H9 (cell line): ENCODE results near the gene CLRN3. TPM values are rescaled to one million over a fixed set of nuclear protein-coding genes. Genes with fewer than 3 reads are reported as not detected.

Experiments
- DNase-seq: peaks from one replicate; pipeline ENCODE4 v3.0.0-alpha.2; 2017
- H2AFZ ChIP-seq: one replicate; pipeline ENCODE4 v1.6.1; 2013; ENCODE audit warnings: mild to moderate bottlenecking, low read length, control low read depth, moderate library complexity
- H2AK5ac ChIP-seq: 2 replicates; pipeline ENCODE4 v1.6.1; 2013; ENCODE audit warnings: low read length, control low read depth, mixed read lengths; ENCODE audit not compliant: insufficient read length
- H2BK120ac ChIP-seq: one replicate; pipeline ENCODE4 v1.6.1; 2013; ENCODE audit warnings: low read depth, mild to moderate bottlenecking, low read length, control low read depth, inconsistent platforms; ENCODE audit not compliant: poor library complexity, severe bottlenecking
- H2BK12ac ChIP-seq: 2 replicates; pipeline ENCODE4 v1.6.1; 2013; ENCODE audit warnings: low read length, control low read depth, mixed read lengths, low read depth; ENCODE audit not compliant: insufficient read length
- H2BK15ac ChIP-seq: 2 replicates; pipeline ENCODE4 v1.6.1; 2013; ENCODE audit warnings: low read depth, low read length, control low read depth
- H2BK20ac ChIP-seq: one replicate; pipeline ENCODE4 v1.6.1; 2013; ENCODE audit warnings: low read depth, mild to moderate bottlenecking, low read length, control low read depth, inconsistent platforms; ENCODE audit not compliant: poor library complexity, severe bottlenecking
- H2BK5ac ChIP-seq: 2 replicates; pipeline ENCODE4 v1.6.1; 2013; ENCODE audit warnings: low read length, control low read depth, mixed read lengths; ENCODE audit not compliant: insufficient read length
- H3K14ac ChIP-seq: 2 replicates; pipeline ENCODE4 v1.6.1; 2013; ENCODE audit warnings: low read length, control low read depth; ENCODE audit not compliant: insufficient read depth
- H3K18ac ChIP-seq: 2 replicates; pipeline ENCODE4 v1.6.1; 2013; ENCODE audit warnings: low read depth, mild to moderate bottlenecking, mixed read lengths, low read length, control low read depth; ENCODE audit not compliant: insufficient read length
- H3K23ac ChIP-seq: 2 replicates; pipeline ENCODE4 v1.6.1; 2013; ENCODE audit warnings: low read length, control low read depth, mixed read lengths, low read depth; ENCODE audit not compliant: insufficient read length
- H3K23me2 ChIP-seq: 2 replicates; pipeline ENCODE4 v1.6.1; 2013; ENCODE audit warnings: low read depth, mild to moderate bottlenecking, mixed read lengths, low read length, control low read depth; ENCODE audit not compliant: insufficient read length, poor library complexity, severe bottlenecking
- H3K27ac ChIP-seq: 2 replicates; pipeline ENCODE4 v1.5.1; 2013; ENCODE audit warnings: low read length, control low read depth, mixed read lengths, low read depth; ENCODE audit not compliant: insufficient read length
- H3K27me3 ChIP-seq: 2 replicates; pipeline ENCODE4 v1.6.1; 2013; ENCODE audit warnings: low read length, control low read depth, inconsistent platforms; ENCODE audit not compliant: insufficient read depth
- H3K4ac ChIP-seq: 2 replicates; pipeline ENCODE4 v1.6.1; 2013; ENCODE audit warnings: low read depth, mild to moderate bottlenecking, control low read depth, inconsistent platforms, low read length, moderate library complexity
- H3K4me1 ChIP-seq: 2 replicates; pipeline ENCODE4 v1.6.1; 2013; ENCODE audit warnings: low read length, control low read depth, inconsistent platforms; ENCODE audit not compliant: insufficient read depth
- H3K4me2 ChIP-seq: 2 replicates; pipeline ENCODE4 v1.6.1; 2013; ENCODE audit warnings: low read length, control low read depth, mixed read lengths; ENCODE audit not compliant: insufficient read length, insufficient read depth
- H3K56ac ChIP-seq: 2 replicates; pipeline ENCODE4 v1.6.1; 2013; ENCODE audit warnings: low read depth, mild to moderate bottlenecking, mixed read lengths, low read length, control low read depth; ENCODE audit not compliant: insufficient read length
- H3K79me1 ChIP-seq: 2 replicates; pipeline ENCODE4 v1.6.1; 2013; ENCODE audit warnings: low read depth, mild to moderate bottlenecking, moderate library complexity, low read length, control low read depth, inconsistent platforms; ENCODE audit not compliant: insufficient read depth, poor library complexity, severe bottlenecking
- H3K79me2 ChIP-seq: 2 replicates; pipeline ENCODE4 v1.6.1; 2013; ENCODE audit warnings: low read length, control low read depth, inconsistent platforms; ENCODE audit not compliant: insufficient read depth
- H3K9ac ChIP-seq: 2 replicates; pipeline ENCODE4 v1.6.1; 2013; ENCODE audit warnings: low read length, control low read depth, mixed read lengths; ENCODE audit not compliant: insufficient read length; ENCODE audit errors: extremely low read depth
- H3K9me3 ChIP-seq: one replicate; pipeline ENCODE4 v1.6.1; 2013; ENCODE audit warnings: low read depth, low read length, inconsistent platforms; ENCODE audit not compliant: control insufficient read depth
- H3T11ph ChIP-seq: one replicate; pipeline ENCODE4 v1.6.1; 2013; ENCODE audit warnings: mild to moderate bottlenecking, low read length, control low read depth, inconsistent platforms
- H4K20me1 ChIP-seq: one replicate; pipeline ENCODE4 v1.6.1; 2013; ENCODE audit not compliant: control insufficient read depth, insufficient read length, insufficient read depth
- H4K5ac ChIP-seq: 2 replicates; pipeline ENCODE4 v1.6.1; 2013; ENCODE audit warnings: low read depth, mild to moderate bottlenecking, mixed read lengths, low read length, control low read depth; ENCODE audit not compliant: insufficient read length
- H4K8ac ChIP-seq: replicated peaks from 2 replicates; pipeline ENCODE4 v1.6.1; 2013; ENCODE audit warnings: low read length, control low read depth, mixed read lengths, low read depth; ENCODE audit not compliant: insufficient read length
- H4K91ac ChIP-seq: 2 replicates; pipeline ENCODE4 v1.6.1; 2013; ENCODE audit warnings: low read depth, mild to moderate bottlenecking, moderate library complexity, mixed read lengths, low read length, control low read depth; ENCODE audit not compliant: insufficient read length
- H3K27ac Mint-ChIP-seq, 3 experiments: 2 replicates in 2 of 3; 3 replicates in 1 of 3; pipeline ENCODE4 v1.8.0; 2020 to 2021; ENCODE audit warnings: mixed read lengths in 3 of 3, mild to moderate bottlenecking in 1 of 3, moderate library complexity in 1 of 3
- H3K27me3 Mint-ChIP-seq: 2 replicates; pipeline ENCODE4 v1.8.0; 2021; ENCODE audit warnings: low read depth, mild to moderate bottlenecking, moderate library complexity, mixed read lengths
- H3K36me3 Mint-ChIP-seq, 3 experiments: 2 replicates in 2 of 3; 3 replicates in 1 of 3; pipeline ENCODE4 v1.8.0; 2020 to 2021; ENCODE audit warnings: low read depth in 3 of 3, mixed read lengths in 3 of 3; ENCODE audit not compliant: insufficient read depth in 1 of 3
- H3K4me1 Mint-ChIP-seq, 2 experiments: 2 replicates each; pipeline ENCODE4 v1.8.0; 2020; ENCODE audit warnings: mixed read lengths in 2 of 2
- H3K4me3 Mint-ChIP-seq, 2 experiments: 2 replicates in 1 of 2; 3 replicates in 1 of 2; pipeline ENCODE4 v1.8.0; 2020 to 2021; ENCODE audit warnings: mild to moderate bottlenecking in 2 of 2, mixed read lengths in 2 of 2, moderate library complexity in 1 of 2
- H3K9me3 Mint-ChIP-seq, 2 experiments: 2 replicates in 1 of 2; 3 replicates in 1 of 2; pipeline ENCODE4 v1.8.0; 2020; ENCODE audit warnings: mild to moderate bottlenecking in 2 of 2, mixed read lengths in 2 of 2, moderate library complexity in 1 of 2
- WGBS: extraction: QIAGEN DNeasy Blood & Tissue Kit; methylation state at CpG from one replicate; pipeline ENCODE4 v1.1.7; 2013; ENCODE audit warnings: missing lambda C conversion rate, low lambda C conversion rate, mixed read lengths; ENCODE audit not compliant: insufficient read length; ENCODE audit errors: extremely low coverage; 5-methylcytosine and 5-hydroxymethylcytosine counted together
- total RNA-seq: library from RNA; stranded (reverse); gene quantifications from 2 replicates; pipeline ENCODE4 v1.2.1, GENCODE V29; 2021
- TF ChIP-seq, protein P1 (sequence below): fragments of 200-600 bp; sonication (generic); conservative IDR thresholded peaks from 3 replicates; pipeline ENCODE4 v1.8.0; 2021; ENCODE audit warnings: antibody characterized with exemption, mild to moderate bottlenecking

The CLRN3 gene
- total RNA-seq, 1 experiment from 2014 or later = not detected

DNA sequence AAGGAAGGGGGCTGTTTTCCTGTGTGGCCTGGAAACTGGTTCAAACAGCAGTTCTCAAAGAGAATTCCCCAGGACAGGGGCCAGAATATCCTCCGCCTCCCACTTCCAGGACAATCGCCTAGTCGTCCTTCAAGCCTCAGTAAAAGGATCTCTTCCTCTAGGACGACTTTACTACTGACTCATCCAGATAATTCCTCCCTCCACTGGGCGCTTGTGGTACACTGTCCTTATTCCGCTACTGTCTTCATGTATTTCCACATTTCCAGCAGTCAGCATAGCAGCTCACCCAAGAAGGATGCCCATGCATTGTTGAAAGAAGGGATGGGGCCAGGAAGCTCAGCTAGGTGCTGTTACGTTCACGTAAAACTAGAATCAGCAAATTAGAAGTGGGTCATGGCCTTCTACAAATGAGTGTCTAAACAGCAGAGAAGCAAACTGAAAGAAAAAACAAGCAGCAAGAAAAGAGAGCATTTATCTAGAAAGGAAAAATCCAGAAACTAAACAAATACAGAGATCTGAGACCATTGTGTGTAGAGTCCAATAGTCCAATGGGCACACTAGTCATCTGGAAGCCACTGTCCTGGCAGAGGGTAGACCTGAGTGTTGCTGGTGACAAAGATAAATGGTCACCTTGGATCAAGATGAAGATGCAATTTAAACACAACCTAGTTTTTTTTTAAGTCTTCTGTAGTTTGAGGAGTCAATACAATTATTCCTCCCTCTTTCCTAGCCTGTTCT, 26.3 kb downstream of the CLRN3 start:
- H3K18ac ChIP-seq = no peak overlapping the region
- H3K79me1 ChIP-seq = no peaks in the 10 kb centered on the region
- peaks cover 0 to 22% (median 21%) of the 10 kb centered on the region in 3 experiments; a peak in 5 of 7 replicates for H3K36me3 Mint-ChIP-seq
- no peaks in the 10 kb centered on the region for H4K20me1 ChIP-seq
- H3K14ac ChIP-seq = no peak overlapping the region
- H4K5ac ChIP-seq = no peak overlapping the region
- no peak overlapping the region for H2BK120ac ChIP-seq
- H2BK5ac ChIP-seq = no peak overlapping the region
- H3K79me2 ChIP-seq = no peaks in the 10 kb centered on the region
- no peak overlapping the region for H4K91ac ChIP-seq
- H3K4me1 ChIP-seq = no peaks in the 10 kb centered on the region
- H3K4me2 ChIP-seq = no peak overlapping the region
- H3K9me3 ChIP-seq = no peaks in the 10 kb centered on the region
- no peaks in the 10 kb centered on the region for H3K23me2 ChIP-seq
- DNase-seq = no peak
- H3K27me3 ChIP-seq = no peaks in the 10 kb centered on the region
- no peak overlapping the region for H3K23ac ChIP-seq
- no CpG with 5 or more reads among the region's 8 CpGs for WGBS
- H3T11ph ChIP-seq = no peak overlapping the region
- H3K56ac ChIP-seq = no peak overlapping the region
- H3K27ac ChIP-seq = no peak overlapping the region
- no peak overlapping the region for H3K4ac ChIP-seq
- no peak overlapping the region for H2BK15ac ChIP-seq
- H4K8ac ChIP-seq = no peak overlapping the region
- TF ChIP-seq, protein P1, sequence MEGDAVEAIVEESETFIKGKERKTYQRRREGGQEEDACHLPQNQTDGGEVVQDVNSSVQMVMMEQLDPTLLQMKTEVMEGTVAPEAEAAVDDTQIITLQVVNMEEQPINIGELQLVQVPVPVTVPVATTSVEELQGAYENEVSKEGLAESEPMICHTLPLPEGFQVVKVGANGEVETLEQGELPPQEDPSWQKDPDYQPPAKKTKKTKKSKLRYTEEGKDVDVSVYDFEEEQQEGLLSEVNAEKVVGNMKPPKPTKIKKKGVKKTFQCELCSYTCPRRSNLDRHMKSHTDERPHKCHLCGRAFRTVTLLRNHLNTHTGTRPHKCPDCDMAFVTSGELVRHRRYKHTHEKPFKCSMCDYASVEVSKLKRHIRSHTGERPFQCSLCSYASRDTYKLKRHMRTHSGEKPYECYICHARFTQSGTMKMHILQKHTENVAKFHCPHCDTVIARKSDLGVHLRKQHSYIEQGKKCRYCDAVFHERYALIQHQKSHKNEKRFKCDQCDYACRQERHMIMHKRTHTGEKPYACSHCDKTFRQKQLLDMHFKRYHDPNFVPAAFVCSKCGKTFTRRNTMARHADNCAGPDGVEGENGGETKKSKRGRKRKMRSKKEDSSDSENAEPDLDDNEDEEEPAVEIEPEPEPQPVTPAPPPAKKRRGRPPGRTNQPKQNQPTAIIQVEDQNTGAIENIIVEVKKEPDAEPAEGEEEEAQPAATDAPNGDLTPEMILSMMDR = no peak
- no peak overlapping the region for H2AK5ac ChIP-seq
- H2BK20ac ChIP-seq = no peak overlapping the region
- H3K27ac Mint-ChIP-seq = no peak overlapping the region
- peaks cover 2% of the 10 kb centered on the region for H3K27me3 Mint-ChIP-seq
- H2AFZ ChIP-seq = no peak overlapping the region
- no peak overlapping the region for H3K9ac ChIP-seq
- H3K4me3 Mint-ChIP-seq = no peak overlapping the region
- H2BK12ac ChIP-seq = no peak overlapping the region
- peaks cover 20 to 24% of the 10 kb centered on the region in 2 experiments for H3K9me3 Mint-ChIP-seq
- no peaks in the 10 kb centered on the region for H3K4me1 Mint-ChIP-seq
